Ramos (cell line): ENCODE results near the gene PTRH2.

Experiments used
- in situ Hi-C: fragments of 300-500 bp; cut with MboI; formaldehyde crosslinking; loops from one replicate; pipeline ENCODE4 v1.14.3; 2022; ENCODE audit warnings: low sequenced_read_pairs; ENCODE audit not compliant: unreplicated experiment

The PTRH2 gene

DNA sequence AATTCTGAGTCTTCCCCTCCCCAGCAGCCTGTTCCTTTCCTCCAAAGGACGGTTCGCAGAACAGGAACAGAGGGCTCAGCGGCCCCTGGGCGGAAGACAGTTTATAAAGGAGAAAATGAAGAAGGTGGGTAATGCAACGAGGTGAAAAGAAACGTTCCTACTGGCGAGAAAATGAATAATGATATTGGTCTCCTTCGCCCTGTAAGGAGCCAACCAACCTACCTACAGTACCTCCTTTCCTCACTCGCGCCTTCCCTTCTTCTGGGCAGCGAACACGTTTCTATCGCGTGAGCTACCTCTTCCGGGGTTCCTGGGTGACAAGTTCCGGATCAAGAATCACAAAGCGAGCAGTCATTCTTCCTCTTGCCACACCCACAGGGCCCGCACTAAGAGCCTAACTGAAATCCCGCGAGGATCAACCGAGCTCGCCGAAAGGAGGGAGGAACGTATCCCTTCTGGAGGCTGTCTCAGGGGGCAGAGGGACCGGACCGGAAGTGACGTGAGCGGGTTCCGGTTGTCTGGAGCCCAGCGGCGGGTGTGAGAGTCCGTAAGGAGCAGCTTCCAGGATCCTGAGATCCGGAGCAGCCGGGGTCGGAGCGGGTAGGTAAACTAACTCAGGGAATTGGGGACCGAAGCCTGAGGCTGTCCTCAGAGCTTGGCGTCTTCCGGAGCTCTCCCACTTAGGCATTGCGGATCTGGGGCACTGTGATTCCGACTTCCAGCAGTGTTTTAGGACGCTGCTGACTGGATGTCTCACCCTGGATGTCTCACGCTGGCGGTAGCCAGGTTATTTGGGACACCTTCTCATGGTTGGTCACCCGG lies at the start of gene PTRH2, which contains the start of gene VMP1:
TSS of gene PTRH2 (minus strand) at position 282 of the 822 bp plus-strand sequence. CDS start 9,452 bp downstream, outside the sequence.
TSS of gene VMP1 (plus strand) at position 506 of the 822 bp plus-strand sequence. CDS start 23,793 bp downstream, outside the sequence.
- in situ Hi-C loops, result no loop called here

DNA sequence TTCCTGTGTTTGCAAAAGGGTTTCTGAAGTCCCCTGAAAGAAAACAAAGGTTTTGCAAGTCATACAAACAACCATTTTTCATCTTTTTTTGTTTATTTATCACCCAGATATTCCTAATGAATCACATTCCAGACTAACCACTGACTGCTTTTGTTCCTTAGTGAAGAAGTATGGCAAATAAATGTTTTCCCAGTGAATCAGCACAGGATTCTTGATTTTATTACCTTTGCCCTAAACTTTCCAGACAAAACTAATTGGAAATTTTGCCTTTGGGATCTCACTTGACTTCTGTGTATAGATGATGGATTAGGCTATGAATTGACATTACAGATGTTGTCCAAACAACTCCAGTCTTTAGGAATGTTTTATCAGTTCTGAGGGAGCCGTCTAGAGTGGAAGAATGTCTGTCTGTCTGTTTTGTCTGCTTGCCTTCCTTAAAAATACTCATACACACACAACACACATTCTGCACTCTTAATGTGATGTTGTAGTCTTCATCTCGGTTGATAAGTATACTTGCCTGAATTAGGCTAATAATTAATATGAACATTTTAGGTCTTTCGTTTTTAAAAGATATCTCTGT lies 49.1 kb upstream of the PTRH2 start:
- in situ Hi-C loops, result loop anchor here (10.0 kb wide), 1 partner anchor 278 kb away; no protein-coding TSS in a partner anchor

- in situ Hi-C loops, result loop anchor here (10.0 kb wide), 1 partner anchor 280 kb away; no protein-coding TSS in a partner anchor
Measured at GRCh38 chr17:59755069-59755468, 47.8 kb upstream of the PTRH2 start.

DNA sequence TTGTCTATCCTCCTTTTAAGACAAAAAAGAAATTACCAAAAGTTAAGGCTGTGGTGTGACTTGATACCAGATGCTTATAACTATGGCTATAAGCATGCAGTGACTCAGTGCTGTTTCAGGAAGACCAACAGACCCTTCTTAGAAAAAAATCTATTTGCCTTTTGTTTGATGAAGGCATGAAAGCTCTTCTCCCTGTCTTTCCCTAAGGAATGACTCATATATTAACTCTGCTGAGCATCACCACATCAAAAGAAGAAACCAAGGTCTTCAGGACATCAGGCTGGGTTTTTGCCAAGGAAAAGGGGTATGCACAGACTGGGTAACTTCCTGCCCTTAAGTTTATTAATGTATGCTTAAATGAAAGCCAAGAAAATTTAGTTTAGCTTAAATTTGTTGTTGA lies 47.3 kb upstream of the PTRH2 start:
- in situ Hi-C loops, result loop anchor here (10.0 kb wide), 1 partner anchor 280 kb away; no protein-coding TSS in a partner anchor

DNA sequence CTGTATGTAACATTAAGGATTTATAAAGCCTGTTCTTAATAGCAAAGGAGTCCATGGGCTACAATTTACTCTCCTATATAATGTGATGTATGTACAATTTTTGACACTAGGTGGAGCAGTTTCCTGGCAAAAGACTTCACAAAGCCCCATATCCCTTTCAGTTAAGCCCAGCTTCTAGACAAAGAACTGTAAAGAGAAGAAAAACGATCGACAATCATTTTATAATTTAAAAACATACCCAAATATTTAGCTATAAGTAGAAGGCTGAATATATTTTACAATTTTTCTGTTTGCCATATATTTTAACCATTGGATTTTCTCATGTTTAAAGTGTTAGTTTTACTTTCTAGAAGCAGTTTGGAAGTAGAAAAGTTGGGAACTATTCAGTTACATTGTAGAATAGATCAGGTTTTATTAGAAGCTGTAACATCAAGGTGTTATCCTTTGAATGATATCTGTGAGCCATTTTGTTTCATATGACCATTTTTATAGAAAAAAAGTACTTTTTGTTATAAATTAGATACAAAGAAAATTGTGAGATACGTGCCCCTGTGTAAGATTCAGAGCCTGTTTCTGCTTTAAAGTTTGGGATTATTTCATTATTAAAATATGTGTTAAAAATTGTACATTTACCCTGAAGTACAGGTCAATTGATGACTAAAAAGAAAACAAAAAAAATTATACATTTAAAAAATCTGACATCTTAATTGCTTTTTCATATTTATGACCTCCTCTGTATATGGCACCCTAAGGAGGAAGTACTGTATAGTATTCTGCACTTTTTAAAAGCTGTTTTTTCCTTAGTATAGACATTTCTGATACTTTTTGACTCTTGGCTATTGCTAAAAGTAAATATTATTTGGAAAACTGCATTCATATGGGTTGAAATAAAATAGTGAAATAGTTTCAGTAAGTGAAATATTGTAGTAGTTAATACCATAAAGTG lies 46.6 kb upstream of the PTRH2 start:
- in situ Hi-C loops, result loop anchor here (10.0 kb wide), 1 partner anchor 281 kb away; no protein-coding TSS in a partner anchor

- in situ Hi-C loops, result loop anchor here (10.0 kb wide), 1 partner anchor 282 kb away; no protein-coding TSS in a partner anchor
Measured at GRCh38 chr17:59752922-59753321, 45.7 kb upstream of the PTRH2 start.

DNA sequence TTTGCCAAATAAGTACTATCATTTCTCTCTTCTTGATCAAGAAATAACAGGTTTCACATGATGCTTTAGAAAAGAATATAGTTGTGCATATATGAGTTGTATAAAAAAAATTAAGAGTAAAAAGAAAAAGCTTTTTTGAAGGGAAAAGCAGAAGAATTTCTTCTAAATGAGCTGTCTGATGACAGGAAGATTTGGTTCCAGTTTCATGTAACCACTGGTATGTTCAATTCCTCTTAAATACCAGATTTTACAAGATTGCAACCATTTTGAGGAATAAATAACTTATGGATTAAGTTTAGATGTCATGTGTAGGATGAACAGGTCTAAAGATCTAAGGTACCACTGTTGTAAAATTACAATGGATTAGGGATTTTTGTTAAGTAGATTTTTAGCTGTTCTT lies 45.2 kb upstream of the PTRH2 start:
- in situ Hi-C loops, result loop anchor here (10.0 kb wide), 1 partner anchor 282 kb away; no protein-coding TSS in a partner anchor

- in situ Hi-C loops, result loop anchor here (10.0 kb wide), 1 partner anchor 283 kb away; no protein-coding TSS in a partner anchor
Measured at GRCh38 chr17:59751955-59752413, 44.8 kb upstream of the PTRH2 start.

DNA sequence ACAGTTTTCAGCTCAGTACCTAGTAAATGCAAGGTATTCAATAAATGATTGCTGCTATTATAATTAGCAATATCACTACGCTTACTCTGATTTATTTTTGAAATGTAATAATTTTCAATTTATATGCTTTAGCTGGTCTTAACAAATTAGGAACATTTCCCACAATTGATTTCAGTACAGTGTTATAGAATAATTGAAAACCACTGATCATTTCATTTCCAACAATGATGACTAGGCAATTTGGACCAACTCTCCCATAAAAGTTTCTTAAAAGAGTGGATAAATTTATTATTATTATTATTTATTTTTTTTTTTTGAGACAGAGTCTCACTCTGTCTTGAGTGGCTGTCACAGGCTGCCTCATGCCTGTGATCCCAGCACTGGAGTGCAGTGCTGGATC lies 41.4 kb upstream of the PTRH2 start:
- in situ Hi-C loops, result no loop called here

DNA sequence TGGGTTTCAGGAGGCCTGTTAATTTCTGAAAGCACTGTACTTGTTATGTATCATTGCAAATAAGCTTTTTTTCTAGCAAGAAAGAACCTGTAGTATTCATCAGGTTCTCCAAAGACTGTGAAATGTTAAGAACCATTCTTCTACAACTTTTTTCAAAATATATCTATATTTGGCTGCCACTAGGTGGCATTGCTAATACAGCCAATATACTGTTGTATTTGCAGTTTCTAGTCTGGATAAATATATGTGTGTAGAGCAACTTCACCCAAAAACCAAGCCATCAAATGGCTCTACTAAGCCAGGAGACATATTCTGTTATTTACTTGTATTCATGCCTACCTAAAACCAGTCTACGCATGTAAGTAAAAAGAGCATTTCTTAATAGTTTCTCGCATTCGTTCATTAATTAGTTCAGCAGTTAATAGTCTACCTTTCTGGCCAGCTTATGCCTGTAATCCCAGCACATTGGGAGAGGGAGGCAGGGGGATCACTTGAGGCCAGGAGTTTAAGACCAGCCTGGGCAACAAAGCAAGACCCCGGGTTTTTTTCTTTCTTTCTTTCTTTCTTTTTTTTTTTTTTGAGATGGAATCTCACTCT lies 39.7 kb upstream of the PTRH2 start:
- in situ Hi-C loops, result no loop called here

DNA sequence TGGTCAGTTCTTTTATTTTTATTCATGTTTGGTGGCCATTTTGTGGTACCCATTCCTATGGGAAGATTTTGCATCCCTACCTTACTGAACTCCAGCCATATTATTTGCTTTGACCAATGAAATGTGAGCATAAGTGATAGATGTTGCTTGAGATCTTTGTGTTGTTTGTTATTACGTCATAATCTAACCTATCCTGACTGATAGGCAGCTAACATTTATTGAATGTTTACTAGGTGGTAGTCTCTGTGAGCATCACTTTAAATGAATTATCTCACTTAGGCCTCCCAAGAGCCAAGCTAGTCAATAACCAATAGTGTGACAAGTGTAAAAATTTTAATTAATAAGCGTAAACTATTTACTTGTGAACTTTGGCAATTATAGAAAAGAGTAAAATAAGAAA lies 37.8 kb upstream of the PTRH2 start:
- in situ Hi-C loops, result no loop called here

- in situ Hi-C loops, result no loop called here
Measured at GRCh38 chr17:59743842-59744241, 36.6 kb upstream of the PTRH2 start.

DNA sequence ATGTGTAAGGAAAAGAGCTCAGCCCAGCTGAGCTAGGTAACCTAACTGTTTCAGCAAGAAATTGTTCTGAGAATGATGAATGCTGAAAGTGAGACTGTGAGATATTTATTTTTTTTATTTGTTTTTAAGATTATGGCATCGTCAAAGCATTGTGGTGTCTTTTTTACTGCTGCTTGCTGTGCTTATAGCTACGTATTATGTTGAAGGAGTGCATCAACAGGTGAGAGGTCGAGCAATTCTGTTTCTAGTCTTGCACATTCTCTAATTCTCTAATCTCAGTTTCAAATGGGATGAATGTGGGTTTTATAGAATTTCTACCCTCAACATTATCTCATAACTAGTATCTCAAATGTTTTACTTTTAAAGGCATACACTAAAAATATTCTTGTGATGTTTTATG lies 30.1 kb upstream of the PTRH2 start:
- in situ Hi-C loops, result no loop called here

DNA sequence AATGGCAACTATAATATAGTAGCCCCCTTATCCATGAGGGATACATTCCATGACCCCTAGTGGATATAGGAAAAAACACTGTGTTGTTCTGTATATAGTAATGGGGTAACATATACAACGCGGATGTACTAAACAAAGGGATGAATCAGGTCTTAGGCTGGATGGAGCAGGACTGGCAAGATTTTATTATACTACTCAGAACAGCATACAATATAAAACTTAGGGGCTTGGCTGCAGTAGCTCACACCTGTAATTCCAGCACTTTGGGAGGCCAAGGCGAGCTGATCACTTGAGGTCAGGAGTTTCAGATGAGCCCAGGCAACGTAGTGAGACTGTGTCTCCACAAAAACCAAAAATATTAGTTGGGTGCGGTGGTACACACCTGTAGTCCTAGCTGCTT lies 27.0 kb upstream of the PTRH2 start:
- in situ Hi-C loops, result no loop called here

GRCh38 chr17:59733697-59734096 lies 26.5 kb upstream of the PTRH2 start:
- in situ Hi-C loops, result no loop called here

DNA sequence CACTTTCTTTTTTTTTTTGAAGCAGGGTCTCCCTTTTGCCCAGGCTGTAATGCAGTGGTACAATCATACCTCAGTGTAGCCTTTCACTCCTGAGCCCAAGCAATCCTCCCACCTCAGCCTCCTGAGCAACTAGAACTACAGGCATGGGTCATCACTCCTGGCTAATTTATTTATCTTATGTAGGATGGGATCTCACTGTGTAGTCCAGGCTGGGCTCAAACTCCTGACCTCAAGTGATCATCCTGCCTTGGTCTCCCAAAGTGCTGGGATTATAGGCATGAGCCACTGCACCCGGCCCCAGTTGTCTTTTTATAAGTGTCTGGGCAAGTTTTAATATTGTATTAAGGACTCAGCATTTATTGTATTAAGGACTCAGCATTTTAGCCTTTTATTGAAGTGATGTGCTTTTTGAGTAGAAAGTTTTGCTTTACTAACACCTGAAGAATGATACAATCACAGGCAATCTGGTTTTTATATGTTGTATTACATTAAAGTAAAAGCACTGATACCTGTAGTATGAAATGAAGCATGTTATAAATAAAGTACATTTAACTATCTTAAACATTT lies 23.1 kb upstream of the PTRH2 start:
- in situ Hi-C loops, result no loop called here

GRCh38 chr17:59727817-59728533 lies 20.7 kb upstream of the PTRH2 start:
- in situ Hi-C loops, result no loop called here

GRCh38 chr17:59725691-59726090 lies 18.5 kb upstream of the PTRH2 start:
- in situ Hi-C loops, result no loop called here

- in situ Hi-C loops, result no loop called here
Measured at GRCh38 chr17:59723607-59724006, 16.4 kb upstream of the PTRH2 start.
